HEK293 (cell line): Measurements from ENCODE around the gene TTLL9.

ENCODE experiments used
- CTCF ChIP-seq: fragments of 450-650 bp; formaldehyde crosslinking; IDR thresholded peaks from 2 replicates; pipeline ENCODE4 v1.5.1; 2016; ENCODE audit warnings: missing biosample characterization, missing genetic modification characterization
- KLF16 ChIP-seq: fragments of 450-650 bp; formaldehyde crosslinking; IDR thresholded peaks from 2 replicates; pipeline ENCODE4 v1.5.1; 2017; ENCODE audit warnings: missing biosample characterization, missing genetic modification characterization
- ZNF354C ChIP-seq: fragments of 450-650 bp; formaldehyde crosslinking; IDR thresholded peaks from 2 replicates; pipeline ENCODE4 v1.5.1; 2016; ENCODE audit warnings: missing biosample characterization, missing genetic modification characterization, low read depth, borderline replicate concordance
- ZNF785 ChIP-seq: fragments of 450-650 bp; formaldehyde crosslinking; IDR thresholded peaks from 2 replicates; pipeline ENCODE4 v1.5.1; 2016; ENCODE audit warnings: missing biosample characterization, missing genetic modification characterization

DNA sequence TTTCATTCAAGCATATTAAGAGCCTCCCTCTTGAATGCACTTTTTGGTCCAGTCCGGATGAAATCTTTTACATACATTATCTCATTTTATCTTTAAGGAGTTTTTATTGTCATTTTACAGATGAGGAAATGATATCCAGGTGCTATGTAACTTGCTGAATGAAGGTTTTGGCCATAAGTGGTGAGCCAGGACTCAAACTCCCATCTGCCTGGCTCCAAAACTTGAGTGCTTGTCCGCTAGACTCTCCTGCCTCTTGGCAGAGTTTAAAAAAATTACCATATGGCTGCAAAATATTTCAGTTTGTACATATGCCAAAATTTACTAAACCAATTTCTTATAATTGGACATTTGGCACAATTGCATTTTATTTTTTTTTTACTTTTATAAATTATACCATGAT, 69.2 kb downstream of the TTLL9 start:
- TF ChIP-seq CTCF (tag by site-specific recombination) (no peak), ZNF354C (tag by site-specific recombination) (no peak), ZNF785 (tag by site-specific recombination) (no peak), KLF16 (tag by site-specific recombination) (no peak)
